ENCODE results near the gene IL18. TPM values are rescaled to one million over a fixed set of nuclear protein-coding genes. Genes with fewer than 3 reads are reported as not detected.

The IL18 gene
- total RNA-seq, 2 experiments from 2014 or later = not detected

DNA sequence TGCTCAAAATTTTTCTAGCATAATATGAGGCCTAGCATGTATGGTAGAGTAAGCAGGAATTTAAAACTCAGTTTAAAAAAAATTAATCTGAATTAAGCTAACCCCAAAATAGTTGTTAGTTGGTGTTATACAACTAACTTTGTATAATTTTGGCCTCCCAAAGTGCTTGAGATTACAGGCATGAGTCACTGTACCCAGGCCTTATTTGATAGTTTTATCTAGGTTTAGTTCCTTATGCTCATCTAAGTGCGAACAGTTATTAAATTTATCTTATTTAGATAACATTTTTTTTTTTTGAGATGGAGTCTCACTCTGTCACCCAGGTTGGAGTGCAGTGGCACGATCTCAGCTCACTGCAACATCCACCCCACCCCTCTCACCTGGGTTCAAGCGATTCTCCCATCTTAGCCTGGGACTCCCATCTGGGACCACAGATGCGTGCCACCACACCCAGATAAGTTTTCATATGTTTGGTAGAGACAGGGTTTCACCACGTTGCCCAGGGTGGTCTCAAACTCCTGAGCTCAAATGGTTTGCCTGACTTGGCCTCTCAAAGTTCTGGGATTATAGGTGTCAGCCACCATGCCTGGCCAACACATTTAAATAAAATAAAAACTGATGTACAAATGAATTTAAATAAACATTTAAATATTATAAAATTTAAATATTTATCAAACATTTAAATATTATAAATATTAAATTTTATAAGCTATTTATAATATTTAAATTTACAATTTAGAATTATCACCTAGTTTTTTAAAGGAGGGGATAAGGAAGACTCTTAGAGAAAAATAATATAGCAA lies 7.5 kb downstream of the IL18 start:
- Mint-ChIP-seq H3K4me1 (peaks cover 4% of the 10 kb centered on the region), H3K9me3 (ENCODE audit: low read depth) (no peaks in the 10 kb centered on the region), H3K27me3 (peaks cover 3% of the 10 kb centered on the region), H3K36me3 (ENCODE audit: low read depth) (no peaks in the 10 kb centered on the region), H3K27ac (no peak overlapping the region), H3K4me3 (no peak overlapping the region)
- no peak for ATAC-seq
- no peak for DNase-seq
- intact Hi-C loops (cut with DNase I, micrococcal nuclease) = no loop called here
- ChIA-PET CTCF (interaction anchor here (0.6 to 1.0 kb wide), 3 partner anchors 19 to 615 kb away, joined by 3 to 4 read pairs (median 3); partner anchors contain the start of gene BCO2), POLR2A (interaction anchor here (0.6 kb wide), 1 partner anchor 38 kb away, joined by 5 read pairs; no protein-coding TSS in a partner anchor)

DNA sequence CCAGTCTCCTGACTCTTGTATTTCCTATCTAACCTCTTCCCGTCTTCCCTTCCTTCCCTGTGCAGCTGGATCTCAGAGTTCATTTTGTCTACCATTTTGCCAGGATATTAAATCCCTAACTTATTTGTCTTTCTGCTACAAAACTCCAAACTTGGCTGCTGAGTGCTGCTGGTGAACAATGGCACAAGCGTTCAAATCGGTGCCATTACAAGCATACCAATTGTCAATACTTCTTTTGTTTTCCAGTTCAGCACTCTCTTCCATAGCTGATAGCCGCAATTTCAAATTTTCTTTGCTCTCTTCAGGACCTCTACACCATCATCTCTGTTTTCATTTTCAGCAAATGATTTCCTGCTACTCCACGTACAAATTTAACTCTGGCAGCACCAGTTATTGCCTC lies 13.4 kb downstream of the IL18 start:
- H3K4me1 Mint-ChIP-seq = no peaks in the 10 kb centered on the region
- no peaks in the 10 kb centered on the region for H3K36me3 Mint-ChIP-seq (ENCODE audit: low read depth)
- no peak overlapping the region for H3K4me3 Mint-ChIP-seq
- no peak for ATAC-seq
- ChIA-PET CTCF (interaction anchor here (1.9 kb wide), 1 partner anchor 37 kb away, joined by 8 read pairs; no protein-coding TSS in a partner anchor), POLR2A (no interaction called here)
- H3K27ac Mint-ChIP-seq = no peak overlapping the region
- intact Hi-C loops (cut with DNase I, micrococcal nuclease) = no loop called here
- DNase-seq = no peak
- H3K27me3 Mint-ChIP-seq = no peaks in the 10 kb centered on the region
- H3K9me3 Mint-ChIP-seq (ENCODE audit: low read depth) = no peaks in the 10 kb centered on the region

DNA sequence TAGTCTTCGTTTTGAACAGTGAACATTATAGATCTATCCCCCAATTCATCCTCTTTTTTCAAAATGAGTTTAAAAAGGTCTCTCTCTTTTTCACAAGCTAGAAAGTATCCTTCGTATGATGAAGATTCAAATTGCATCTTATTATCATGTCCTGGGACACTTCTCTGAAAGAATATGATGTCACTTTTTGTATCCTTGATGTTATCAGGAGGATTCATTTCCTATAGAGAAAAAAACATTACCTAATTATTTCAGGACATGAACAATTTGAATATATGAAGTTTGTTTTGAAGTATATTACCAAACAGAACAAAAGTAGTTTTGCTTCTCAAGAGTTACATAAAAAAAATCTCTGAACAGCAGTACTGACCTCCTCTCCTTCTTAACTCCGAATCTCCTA lies 20.3 kb downstream of the IL18 start:
- DNase-seq (no peak), ATAC-seq (no peak)
- Mint-ChIP-seq H3K27ac (no peak overlapping the region), H3K4me3 (no peak overlapping the region), H3K4me1 (no peaks in the 10 kb centered on the region), H3K9me3 (ENCODE audit: low read depth) (peaks cover 1% of the 10 kb centered on the region), H3K36me3 (ENCODE audit: low read depth) (peaks cover 3% of the 10 kb centered on the region), H3K27me3 (no peaks in the 10 kb centered on the region)
- intact Hi-C loops (cut with DNase I, micrococcal nuclease) = no loop called here
- POLR2A ChIA-PET = no interaction called here
- CTCF ChIA-PET = interaction anchor here (1.3 kb wide), 1 partner anchor 28 kb away, joined by 3 read pairs; no protein-coding TSS in a partner anchor

DNA sequence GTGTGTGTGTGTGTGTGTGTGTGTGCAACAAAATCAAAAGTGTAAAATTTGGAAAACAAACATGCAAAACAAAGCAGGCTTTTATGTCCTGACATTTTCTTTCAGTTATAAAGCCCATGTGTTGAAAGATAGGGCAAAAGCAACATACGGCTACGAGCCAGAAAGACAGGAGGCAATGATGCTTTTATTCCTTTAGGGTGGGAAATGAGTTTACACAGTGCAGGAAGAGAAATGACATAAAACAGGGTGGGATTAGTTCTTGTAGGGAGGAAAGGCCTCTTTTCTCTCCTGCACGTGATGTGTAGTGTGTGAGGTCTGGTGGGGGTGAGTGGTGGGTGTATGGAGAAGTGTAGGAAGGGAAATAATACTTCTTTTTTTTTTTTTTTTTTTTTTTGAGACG lies 29.4 kb downstream of the IL18 start:
- Mint-ChIP-seq H3K4me3 (no peak overlapping the region), H3K36me3 (ENCODE audit: low read depth) (no peaks in the 10 kb centered on the region), H3K9me3 (ENCODE audit: low read depth) (no peaks in the 10 kb centered on the region), H3K27ac (no peak overlapping the region), H3K27me3 (no peaks in the 10 kb centered on the region), H3K4me1 (peaks cover 3% of the 10 kb centered on the region)
- DNase-seq (no peak), ATAC-seq (no peak)
- ChIA-PET POLR2A (interaction anchor here (0.7 kb wide), 1 partner anchor 608 kb away, joined by 4 read pairs; no protein-coding TSS in a partner anchor), CTCF (no interaction called here)
- intact Hi-C loops (cut with DNase I, micrococcal nuclease) = no loop called here

DNA sequence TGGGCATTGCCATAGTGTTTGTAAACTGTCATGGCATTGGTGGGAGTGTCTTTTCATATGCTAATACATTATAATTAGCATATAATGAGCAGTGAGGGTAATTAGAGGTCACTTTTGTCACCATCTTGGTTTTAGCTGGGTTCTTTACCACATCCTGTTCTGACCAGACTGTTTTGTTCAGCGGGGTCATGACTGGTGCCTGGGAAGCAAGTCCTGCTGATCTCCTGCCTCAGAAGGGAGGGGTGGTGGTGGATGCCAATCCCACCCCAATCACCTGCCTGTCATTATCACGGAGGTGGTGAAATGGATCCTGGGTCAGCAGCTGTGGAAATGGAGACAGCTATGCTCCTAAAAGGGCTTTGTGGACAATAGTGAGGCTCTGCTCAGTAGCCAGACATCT lies 31.2 kb downstream of the IL18 start:
- intact Hi-C loops (cut with DNase I, micrococcal nuclease) = no loop called here
- Mint-ChIP-seq H3K4me3 (no peak overlapping the region), H3K27ac (no peak overlapping the region), H3K9me3 (ENCODE audit: low read depth) (no peaks in the 10 kb centered on the region), H3K36me3 (ENCODE audit: low read depth) (no peaks in the 10 kb centered on the region), H3K27me3 (no peaks in the 10 kb centered on the region), H3K4me1 (peaks cover 3% of the 10 kb centered on the region)
- CTCF ChIA-PET = interaction anchor here (0.7 kb wide), 1 partner anchor 18 kb away, joined by 3 read pairs; no protein-coding TSS in a partner anchor
- ATAC-seq = no peak
- POLR2A ChIA-PET = no interaction called here
- DNase-seq = no peak

DNA sequence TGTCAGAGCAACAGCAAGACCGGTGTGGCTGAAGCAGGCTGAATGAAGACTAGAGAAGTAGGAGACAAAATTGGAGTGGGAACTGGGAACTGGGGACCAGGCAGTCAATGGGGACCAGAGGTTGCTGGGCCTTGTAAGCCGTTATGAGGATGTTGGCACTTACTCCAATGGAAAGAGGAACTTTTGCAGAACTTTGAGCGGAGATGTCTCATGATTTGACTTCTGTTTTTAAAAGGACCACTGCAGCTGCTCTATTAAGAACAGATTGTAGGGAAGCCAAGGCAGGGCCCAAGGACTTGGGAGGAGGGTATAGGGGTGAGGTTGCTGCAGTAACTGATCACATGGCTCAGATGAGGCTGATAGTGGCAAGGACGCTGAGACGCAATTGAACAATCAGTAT lies 34.2 kb downstream of the IL18 start:
- ChIA-PET CTCF (interaction anchor here (3.1 kb wide), 1 partner anchor 16 kb away, joined by 15 read pairs; no protein-coding TSS in a partner anchor), POLR2A (no interaction called here)
- Mint-ChIP-seq H3K27me3 (no peaks in the 10 kb centered on the region), H3K4me1 (peaks cover 3% of the 10 kb centered on the region), H3K9me3 (ENCODE audit: low read depth) (no peaks in the 10 kb centered on the region), H3K4me3 (no peak overlapping the region), H3K36me3 (ENCODE audit: low read depth) (no peaks in the 10 kb centered on the region), H3K27ac (no peak overlapping the region)
- DNase-seq (no peak), ATAC-seq (no peak)
- intact Hi-C loops (cut with DNase I, micrococcal nuclease) = no loop called here

DNA sequence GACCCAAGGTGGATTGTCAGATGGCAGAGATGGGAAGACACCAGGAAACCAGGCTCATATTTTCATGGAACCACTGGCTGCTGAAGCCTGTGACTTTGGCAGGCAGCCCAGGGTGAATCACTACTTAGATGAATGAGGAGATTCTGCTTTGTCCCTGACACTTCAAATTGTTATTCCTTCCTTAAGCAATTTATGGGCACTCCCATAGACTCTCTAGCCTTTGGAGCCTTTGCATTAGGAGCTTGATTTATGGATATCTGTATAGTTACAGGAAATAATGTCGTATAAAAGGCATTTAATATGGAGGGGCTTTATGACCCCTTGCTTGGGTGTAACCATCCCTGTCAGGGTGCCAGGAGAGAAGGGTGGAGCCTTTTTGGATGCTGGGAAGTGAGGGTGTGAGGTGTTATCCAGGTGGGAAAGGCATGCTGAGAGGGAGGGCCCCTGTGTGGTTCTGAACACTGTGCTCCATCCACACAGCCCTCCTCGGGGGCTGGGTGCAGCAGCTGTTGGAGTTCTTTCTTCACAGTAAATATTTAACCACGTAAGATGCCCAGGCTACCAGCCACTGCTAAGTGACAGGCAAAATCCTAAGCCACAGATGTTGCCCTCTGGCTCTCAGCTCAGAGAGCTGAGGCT lies 35.3 kb downstream of the IL18 start:
- DNase-seq (no peak), ATAC-seq (no peak)
- Mint-ChIP-seq H3K27ac (no peak overlapping the region), H3K36me3 (ENCODE audit: low read depth) (no peaks in the 10 kb centered on the region), H3K4me1 (peaks cover 3% of the 10 kb centered on the region), H3K4me3 (no peak overlapping the region), H3K9me3 (ENCODE audit: low read depth) (no peaks in the 10 kb centered on the region), H3K27me3 (no peaks in the 10 kb centered on the region)
- CTCF ChIA-PET = interaction anchor here (0.7 to 3.1 kb wide), 2 partner anchors 15 to 278 kb away, joined by 4 to 15 read pairs; no protein-coding TSS in a partner anchor
- intact Hi-C loops (cut with DNase I, micrococcal nuclease) = no loop called here
- POLR2A ChIA-PET = no interaction called here

DNA sequence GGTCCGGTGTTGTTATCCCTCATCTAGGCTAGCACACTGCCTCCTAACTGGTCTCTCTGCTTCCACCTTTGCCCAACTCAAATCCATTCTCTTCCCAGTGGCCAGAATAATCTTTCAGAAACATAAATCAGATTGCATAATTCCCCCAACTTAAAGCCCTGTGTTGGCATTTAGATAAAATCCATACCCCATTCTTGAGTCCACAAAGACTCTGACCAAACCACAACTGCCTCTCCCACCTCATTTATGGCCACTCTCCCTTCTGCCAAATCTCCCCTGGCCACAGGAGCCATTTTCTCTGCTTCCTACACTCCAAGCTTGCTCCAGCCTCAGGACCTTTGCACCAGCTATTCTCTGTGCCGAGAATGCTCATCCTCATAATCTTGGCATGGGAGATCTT lies 36.8 kb downstream of the IL18 start:
- ChIA-PET CTCF (interaction anchor here (0.6 kb wide), 1 partner anchor 41 kb away, joined by 3 read pairs; no protein-coding TSS in a partner anchor), POLR2A (no interaction called here)
- no peak for ATAC-seq
- Mint-ChIP-seq H3K36me3 (ENCODE audit: low read depth) (no peaks in the 10 kb centered on the region), H3K27me3 (no peaks in the 10 kb centered on the region), H3K9me3 (ENCODE audit: low read depth) (no peaks in the 10 kb centered on the region), H3K4me3 (no peak overlapping the region), H3K27ac (no peak overlapping the region), H3K4me1 (peaks cover 3% of the 10 kb centered on the region)
- no peak for DNase-seq
- intact Hi-C loops (cut with DNase I, micrococcal nuclease) = no loop called here

DNA sequence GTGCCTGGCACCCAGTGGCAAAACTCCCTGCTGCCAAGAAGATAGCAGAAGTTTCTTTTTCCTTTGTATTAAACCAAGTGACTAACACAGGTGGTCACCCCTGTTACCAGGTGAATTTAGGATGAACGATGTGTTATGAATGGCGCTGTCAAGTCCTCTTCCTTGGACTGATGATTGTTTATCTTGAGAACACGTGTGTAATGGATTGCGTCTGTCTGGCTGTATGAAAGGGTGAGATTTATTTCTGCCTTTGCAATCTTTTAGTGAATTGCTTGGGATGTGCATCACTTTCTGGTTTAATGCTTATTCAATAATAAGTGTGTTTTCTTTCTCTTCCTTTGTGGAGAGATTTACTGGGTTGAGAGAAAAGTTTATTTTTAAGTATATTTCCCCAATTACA lies 40.8 kb downstream of the IL18 start:
- ATAC-seq (no peak), DNase-seq (no peak)
- Mint-ChIP-seq H3K27ac (no peak overlapping the region), H3K36me3 (ENCODE audit: low read depth) (no peaks in the 10 kb centered on the region), H3K9me3 (ENCODE audit: low read depth) (no peaks in the 10 kb centered on the region), H3K27me3 (no peaks in the 10 kb centered on the region), H3K4me3 (no peak overlapping the region), H3K4me1 (peaks cover 9% of the 10 kb centered on the region)
- CTCF ChIA-PET = no interaction called here
- POLR2A ChIA-PET = no interaction called here
- intact Hi-C loops (cut with DNase I, micrococcal nuclease) = no loop called here

DNA sequence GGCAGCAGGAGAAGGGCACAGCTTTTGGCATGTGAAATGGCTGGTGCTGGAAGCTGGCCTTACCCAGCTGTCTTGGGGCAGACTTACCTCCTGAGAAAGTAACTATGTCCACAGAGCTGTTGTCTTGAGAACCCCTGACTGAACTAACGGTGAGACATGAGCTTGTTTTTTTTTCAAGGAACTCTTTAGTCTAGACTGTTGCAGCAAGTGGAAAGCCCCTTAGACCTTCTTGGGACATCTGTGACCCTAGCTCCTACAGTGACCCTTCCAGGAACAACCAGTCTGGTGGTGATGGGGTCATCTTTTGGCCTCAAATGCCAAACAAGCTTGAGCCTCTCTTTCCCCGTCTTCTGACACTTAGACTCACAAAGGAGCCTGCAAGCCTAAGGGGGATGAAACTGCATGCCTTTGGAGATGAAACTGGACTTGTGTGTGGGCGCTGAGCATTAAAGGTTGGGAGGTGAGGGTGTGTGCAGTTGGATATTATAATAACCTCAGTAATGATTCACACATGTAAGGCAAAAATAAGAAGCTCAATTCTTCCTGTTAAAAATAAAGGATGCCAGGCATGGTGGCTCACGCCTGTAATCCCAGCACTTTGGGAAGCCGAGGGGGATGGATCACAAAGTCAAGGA lies 41.8 kb downstream of the IL18 start:
- Mint-ChIP-seq H3K27me3 (no peaks in the 10 kb centered on the region), H3K4me1 (peaks cover 9% of the 10 kb centered on the region), H3K36me3 (ENCODE audit: low read depth) (no peaks in the 10 kb centered on the region), H3K9me3 (ENCODE audit: low read depth) (no peaks in the 10 kb centered on the region), H3K27ac (no peak overlapping the region), H3K4me3 (no peak overlapping the region)
- POLR2A ChIA-PET = interaction anchor here (0.7 kb wide), 1 partner anchor 24 kb away, joined by 3 read pairs; no protein-coding TSS in a partner anchor
- no peak for DNase-seq
- intact Hi-C loops (cut with DNase I, micrococcal nuclease) = no loop called here
- CTCF ChIA-PET = interaction anchor here (0.6 to 1.2 kb wide), 5 partner anchors 12 to 226 kb away, joined by 3 to 4 read pairs (median 3); no protein-coding TSS in a partner anchor
- no peak for ATAC-seq

DNA sequence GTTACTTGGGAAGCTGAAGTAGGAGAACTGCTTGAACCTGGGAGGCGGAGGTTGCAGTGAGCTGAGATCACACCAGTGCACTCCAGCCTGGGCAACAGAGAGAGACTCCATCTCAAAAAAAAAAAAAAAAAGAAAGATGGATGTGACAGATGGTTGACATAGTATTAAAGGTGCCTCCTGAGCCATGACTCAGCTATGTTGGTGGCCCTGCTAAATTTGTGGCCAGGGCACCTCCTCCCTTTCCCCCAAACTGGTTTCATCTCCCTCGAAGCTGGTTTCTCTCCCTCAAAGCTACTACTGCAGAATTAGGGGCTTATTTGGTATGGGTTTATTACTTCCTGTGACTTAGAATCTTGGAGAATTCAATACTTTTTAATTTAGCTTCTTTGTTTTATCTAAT lies 45.7 kb downstream of the IL18 start:
- DNase-seq (no peak), ATAC-seq (peak; percentile 37)
- POLR2A ChIA-PET = no interaction called here
- Mint-ChIP-seq H3K36me3 (ENCODE audit: low read depth) (no peaks in the 10 kb centered on the region), H3K4me3 (no peak overlapping the region), H3K4me1 (peaks cover 16% of the 10 kb centered on the region), H3K27ac (no peak overlapping the region), H3K27me3 (no peaks in the 10 kb centered on the region), H3K9me3 (ENCODE audit: low read depth) (no peaks in the 10 kb centered on the region)
- intact Hi-C loops (cut with DNase I, micrococcal nuclease) = no loop called here
- CTCF ChIA-PET = interaction anchor here (1.1 to 1.2 kb wide), 2 partner anchors 14 to 58 kb away, joined by 3 to 4 read pairs; partner anchors contain the start of gene BCO2

All from activated CD4-positive, alpha-beta T cell treated with anti-CD3 and anti-CD28 coated beads for 36 hours (primary cell).